HFF-Myc (cell line): Measurements from ENCODE around the gene MAP2K3.
A peak's percentile ranks its signal among the peaks of the same experiment; 100 is the strongest.

ENCODE experiments used
- DNase-seq: peaks from one replicate; pipeline ENCODE4 v3.0.0-alpha.2; 2011; ENCODE audit warnings: low read depth; ENCODE audit errors: extremely low read depth
- H3K4me3 ChIP-seq: replicated peaks from 2 replicates; pipeline ENCODE4 v1.5.1; 2011; ENCODE audit warnings: low read depth, mild to moderate bottlenecking, control low read depth, low read length
- TF ChIP-seq, protein P1 (sequence below): IDR thresholded peaks from 2 replicates; pipeline ENCODE4 v1.5.1; 2012; ENCODE audit warnings: mild to moderate bottlenecking, low read depth, low read length, control low read depth; ENCODE audit errors: missing control alignments

Gene MAP2K3

GRCh38 chr17:21277332-21277731, 7.2 kb upstream of the MAP2K3 start:
- no peak overlapping the region for H3K4me3 ChIP-seq
- DNase-seq = no peak
- TF ChIP-seq, protein P1, sequence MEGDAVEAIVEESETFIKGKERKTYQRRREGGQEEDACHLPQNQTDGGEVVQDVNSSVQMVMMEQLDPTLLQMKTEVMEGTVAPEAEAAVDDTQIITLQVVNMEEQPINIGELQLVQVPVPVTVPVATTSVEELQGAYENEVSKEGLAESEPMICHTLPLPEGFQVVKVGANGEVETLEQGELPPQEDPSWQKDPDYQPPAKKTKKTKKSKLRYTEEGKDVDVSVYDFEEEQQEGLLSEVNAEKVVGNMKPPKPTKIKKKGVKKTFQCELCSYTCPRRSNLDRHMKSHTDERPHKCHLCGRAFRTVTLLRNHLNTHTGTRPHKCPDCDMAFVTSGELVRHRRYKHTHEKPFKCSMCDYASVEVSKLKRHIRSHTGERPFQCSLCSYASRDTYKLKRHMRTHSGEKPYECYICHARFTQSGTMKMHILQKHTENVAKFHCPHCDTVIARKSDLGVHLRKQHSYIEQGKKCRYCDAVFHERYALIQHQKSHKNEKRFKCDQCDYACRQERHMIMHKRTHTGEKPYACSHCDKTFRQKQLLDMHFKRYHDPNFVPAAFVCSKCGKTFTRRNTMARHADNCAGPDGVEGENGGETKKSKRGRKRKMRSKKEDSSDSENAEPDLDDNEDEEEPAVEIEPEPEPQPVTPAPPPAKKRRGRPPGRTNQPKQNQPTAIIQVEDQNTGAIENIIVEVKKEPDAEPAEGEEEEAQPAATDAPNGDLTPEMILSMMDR = no peak

- no peak overlapping the region for H3K4me3 ChIP-seq
- TF ChIP-seq, protein P1 = no peak
- no peak for DNase-seq
Measured at GRCh38 chr17:21278450-21279197, 5.9 kb upstream of the MAP2K3 start.

- H3K4me3 ChIP-seq = no peak overlapping the region
- DNase-seq = no peak
- TF ChIP-seq, protein P1 = no peak
Measured at GRCh38 chr17:21279198-21279535, 5.3 kb upstream of the MAP2K3 start.

GRCh38 chr17:21279582-21279981, 4.9 kb upstream of the MAP2K3 start:
- no peak for DNase-seq
- H3K4me3 ChIP-seq = no peak overlapping the region
- TF ChIP-seq, protein P1 = no peak

- no peak overlapping the region for H3K4me3 ChIP-seq
- no peak for DNase-seq
- TF ChIP-seq, protein P1 = peak; percentile 99
Measured at GRCh38 chr17:21280081-21280518, 4.4 kb upstream of the MAP2K3 start.

DNA sequence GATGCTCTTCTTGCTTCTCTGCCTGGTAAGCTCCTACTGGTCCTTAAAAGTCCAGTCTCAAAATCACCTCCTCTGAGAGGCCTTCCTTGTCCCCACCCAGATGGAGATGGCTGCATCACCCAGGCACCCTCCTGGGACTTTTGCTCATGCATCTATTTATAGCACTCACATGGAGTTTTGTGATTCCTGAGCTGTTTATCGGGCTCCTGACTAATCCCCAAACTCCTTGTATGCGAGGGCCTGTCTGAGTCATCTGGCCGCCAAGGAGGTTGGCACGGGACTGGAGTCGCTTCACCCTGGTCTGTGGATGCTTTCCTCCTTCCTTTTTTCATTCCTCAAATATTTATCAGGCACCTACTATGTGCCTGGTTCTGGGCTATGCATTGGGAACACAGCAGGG, 2.3 kb upstream of the MAP2K3 start:
- H3K4me3 ChIP-seq = no peak overlapping the region
- DNase-seq = no peak
- TF ChIP-seq, protein P1 = no peak

- TF ChIP-seq, protein P1 = no peak
- H3K4me3 ChIP-seq = no peak overlapping the region
- DNase-seq = no peak
Measured at GRCh38 chr17:21282850-21283249, 1.7 kb upstream of the MAP2K3 start.
